GM18907 (cell line): Measurements from ENCODE around the gene ZCWPW2.

Source experiments
- ATAC-seq: cut with Tn5 transposase; IDR thresholded peaks from one replicate; pipeline ENCODE4 v1.9.1; 2021; ENCODE audit warnings: mild to moderate bottlenecking, moderate library complexity; ENCODE audit not compliant: unreplicated experiment

Gene ZCWPW2

DNA sequence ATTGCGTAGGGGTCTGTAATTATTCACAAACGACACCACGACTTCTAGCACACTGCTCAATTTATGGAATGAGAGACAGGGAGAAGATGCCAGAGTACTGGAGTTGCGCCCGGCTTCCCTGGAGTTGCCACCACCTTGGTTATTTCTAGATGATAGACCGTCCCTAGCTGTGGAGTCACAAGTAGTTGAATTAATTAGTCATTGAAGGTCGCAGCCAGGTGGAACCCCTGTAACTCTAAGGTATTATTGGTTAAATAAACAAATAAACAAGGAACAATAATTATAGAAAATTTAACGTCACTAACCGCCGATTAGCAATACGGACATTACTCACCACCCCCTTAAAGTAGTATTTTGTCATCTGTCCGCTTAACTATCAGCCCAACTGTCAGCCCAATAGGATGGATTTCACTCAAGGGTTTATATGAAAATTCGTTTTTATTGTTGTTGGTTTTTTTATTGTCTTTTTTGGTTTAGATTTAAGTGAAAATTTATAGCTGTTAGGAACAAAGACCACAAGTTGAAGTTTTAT, 1.0 kb downstream of the ZCWPW2 start:
- ATAC-seq, result no peak

DNA sequence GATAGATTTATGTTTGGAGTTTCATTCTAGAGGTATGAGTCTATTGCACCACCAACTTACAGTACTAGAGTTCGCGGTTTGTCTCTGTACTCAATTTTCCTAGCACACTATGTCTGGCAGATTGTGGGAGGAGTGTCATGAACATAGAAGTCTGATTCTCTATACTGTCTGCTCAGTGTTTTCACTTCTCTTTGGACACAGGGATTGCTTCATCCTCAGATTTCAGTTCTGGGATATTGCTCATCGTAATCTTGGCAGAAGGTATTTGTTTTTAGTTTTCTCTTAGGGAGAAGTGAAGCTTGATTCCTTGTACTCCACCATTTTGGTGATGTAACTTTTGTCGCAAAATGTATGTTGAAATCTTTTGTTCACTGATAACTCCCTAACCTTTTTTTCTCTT, 27.9 kb downstream of the ZCWPW2 start:
- no peak for ATAC-seq

DNA sequence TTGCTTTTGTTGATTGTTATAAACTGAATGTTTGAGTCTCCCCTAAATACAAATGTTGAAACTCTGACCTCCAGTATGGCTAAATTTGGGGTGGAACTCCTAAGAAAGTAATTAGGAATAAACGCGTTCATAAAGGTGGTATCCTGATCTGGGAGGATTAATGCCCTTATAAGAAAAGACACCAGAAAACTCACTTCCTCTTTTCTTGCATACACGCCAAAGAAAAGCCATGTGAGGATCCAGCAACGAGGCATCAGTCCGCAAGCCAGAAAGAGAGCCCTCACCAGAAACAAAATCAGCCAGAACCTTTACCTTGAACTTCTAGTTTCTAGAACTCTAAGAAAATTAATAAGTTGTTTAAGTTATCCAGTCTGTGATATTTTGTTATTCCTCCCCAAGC, 37.5 kb downstream of the ZCWPW2 start:
- ATAC-seq, result no peak

DNA sequence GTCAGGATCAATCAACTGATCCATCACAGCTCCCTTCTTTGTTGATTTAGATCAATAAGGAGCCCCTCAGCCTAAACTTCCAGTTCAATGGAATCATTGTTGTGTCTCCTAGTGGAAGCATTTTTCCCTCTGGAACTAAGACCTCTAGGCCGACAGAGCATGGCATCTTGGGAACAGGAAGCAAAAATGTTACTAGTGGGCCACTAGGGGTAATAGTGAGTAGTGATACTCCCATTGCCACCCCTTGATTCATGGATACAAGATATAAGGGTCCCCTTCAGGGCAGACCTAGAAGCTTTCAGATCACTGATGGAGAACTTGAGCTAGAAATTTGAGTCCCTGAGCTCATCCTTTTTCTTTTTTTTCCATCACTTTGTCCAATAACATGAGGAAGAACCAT, 40.5 kb downstream of the ZCWPW2 start:
- ATAC-seq, result no peak

DNA sequence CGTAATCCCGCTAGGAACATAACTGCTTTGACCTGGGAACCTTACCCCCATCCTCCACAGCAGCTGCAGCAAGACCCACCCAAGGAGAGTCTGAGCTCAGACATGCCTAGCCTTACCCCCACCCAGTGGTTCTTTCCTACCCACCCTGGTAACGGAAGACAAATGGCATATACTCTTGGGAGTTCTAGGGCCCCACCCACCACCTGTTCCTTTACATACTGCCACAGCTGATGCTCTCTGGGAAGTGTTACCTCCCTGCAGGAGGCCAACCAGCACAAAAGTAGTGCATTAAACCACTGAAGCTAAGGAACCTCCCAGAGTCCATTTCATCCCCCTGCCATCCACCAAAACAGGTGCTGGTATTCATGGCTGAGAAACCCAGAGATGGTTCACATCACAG, 50.7 kb downstream of the ZCWPW2 start:
- ATAC-seq, result no peak

DNA sequence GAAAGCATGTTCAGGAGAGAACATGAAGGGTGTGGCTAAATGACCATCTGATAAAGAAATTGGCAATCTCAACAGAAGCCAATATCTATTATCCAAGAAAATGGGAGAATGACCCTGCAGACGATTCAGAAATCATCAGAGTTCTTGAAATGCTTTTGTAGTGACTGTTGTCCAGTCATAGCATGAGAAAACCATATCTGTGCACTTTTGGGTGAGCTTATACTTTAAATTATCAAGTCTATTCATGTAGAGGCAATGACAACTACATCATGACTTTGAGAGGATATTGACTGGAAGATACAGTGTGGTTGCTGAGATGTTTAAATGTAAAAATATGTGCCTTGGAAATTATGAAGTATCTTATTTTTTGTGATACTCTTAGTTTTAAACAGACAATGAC, 57.7 kb downstream of the ZCWPW2 start:
- ATAC-seq, result no peak

DNA sequence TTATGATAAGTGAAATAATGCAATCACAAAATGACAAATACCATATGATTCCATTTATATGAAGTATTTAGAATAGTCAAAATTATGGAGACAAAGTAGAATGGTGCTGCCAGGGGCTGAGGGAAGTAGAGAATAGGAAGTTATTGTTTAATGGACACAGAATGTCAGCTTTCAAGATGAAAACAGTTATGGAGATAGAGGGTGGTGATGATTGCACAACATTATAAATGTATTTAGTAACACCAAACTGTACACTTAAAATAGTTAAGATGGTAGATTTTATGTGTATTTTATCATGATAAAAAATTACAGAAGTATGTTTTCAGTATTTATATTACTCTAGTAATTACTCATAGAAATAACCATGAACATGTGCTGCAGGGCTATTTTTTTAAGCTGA, 100.9 kb downstream of the ZCWPW2 start:
- no peak for ATAC-seq

DNA sequence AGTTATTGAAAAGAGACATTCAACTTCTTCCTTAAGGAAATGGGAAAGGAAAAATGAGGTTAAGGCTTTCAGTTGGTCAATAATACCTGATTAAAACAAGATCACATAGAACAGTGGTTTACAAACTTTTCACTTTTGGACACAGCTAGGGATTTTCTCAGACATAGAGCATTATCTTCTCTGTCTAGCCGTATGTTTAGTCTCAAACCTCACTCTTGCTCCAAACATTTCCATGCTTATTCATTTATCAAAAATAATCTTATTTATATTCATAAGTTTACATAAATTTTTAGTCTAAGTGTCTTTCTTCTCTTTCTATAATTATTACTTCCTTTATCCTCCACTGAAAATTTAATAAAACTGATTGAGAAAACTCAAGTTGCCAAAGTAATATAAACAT, 114.3 kb downstream of the ZCWPW2 start:
- no peak for ATAC-seq

DNA sequence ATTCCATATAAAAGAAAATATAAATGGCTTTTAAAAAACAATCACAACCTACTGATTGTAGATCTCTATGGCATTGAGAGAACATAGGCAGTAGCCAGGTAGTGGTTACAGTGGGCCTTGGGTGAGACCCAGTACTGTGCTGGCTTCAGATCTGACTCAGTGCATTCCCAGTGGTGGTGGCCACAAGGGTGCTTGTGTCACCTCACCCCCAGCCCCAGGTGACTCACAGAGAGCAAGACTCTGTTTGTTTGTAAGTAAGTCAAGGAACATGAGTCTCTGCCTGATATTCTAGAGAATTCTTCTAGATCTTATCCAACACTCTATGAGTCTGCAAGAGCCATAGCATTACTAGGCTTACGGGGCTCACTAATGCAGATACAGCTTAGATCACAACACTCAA, 118.9 kb downstream of the ZCWPW2 start:
- ATAC-seq, result no peak

DNA sequence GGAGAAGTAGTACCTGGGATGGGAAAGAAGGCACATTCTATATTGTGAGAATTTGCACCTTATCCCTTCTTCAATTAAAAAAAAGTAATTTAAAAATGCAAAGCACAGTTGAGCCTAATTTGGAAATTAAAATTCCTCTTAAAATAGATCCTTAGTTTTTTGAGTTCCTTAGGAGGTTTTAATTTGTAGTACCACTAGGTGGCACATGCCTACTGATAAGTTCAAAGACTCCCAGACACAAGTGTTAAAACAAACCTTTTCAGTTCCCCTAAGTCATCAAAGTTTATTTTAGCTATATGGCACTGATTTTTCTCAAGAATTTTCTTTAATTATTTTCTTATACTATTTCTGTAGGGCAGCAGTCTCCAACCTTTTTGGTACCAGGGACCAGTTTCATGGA, 127.7 kb downstream of the ZCWPW2 start:
- ATAC-seq, result peak; percentile 85

DNA sequence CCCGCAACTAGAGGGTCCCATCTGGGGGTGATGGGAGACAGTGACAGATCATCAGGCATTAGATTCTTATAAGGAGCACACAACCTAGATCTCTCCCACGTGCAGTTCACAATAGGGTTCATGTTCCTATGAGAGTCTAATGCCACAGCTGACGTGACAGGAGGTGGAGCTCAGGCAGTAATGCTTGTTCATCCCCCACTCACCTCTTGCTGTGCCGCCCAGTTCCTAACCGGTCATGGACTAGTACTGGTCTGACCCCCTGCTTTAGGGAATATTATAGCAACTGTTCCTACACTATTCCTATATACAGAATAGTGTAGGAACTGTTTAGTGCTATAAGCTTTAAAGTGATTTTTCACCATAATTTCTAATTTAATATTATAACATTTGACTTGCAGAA, 128.2 kb downstream of the ZCWPW2 start:
- ATAC-seq, result no peak

DNA sequence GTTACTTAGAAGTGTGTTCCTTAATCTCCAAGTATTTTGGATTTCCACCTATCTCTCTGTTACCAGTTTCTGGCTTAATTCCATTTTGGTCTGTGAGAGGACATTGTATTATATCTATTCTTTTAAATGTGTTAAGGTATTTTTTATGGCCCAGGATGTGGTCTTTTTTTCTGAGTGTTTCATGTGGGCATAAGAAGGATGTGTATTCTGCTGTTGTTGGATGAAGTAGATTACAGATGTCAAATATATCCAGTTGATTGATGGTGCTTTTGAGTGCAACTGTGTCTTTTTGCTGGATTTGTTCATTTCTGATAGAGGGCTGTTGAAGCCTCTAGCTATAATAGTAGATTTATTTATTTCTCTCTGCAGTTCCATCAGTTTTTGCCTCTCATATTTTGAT, 136.6 kb downstream of the ZCWPW2 start:
- no peak for ATAC-seq

DNA sequence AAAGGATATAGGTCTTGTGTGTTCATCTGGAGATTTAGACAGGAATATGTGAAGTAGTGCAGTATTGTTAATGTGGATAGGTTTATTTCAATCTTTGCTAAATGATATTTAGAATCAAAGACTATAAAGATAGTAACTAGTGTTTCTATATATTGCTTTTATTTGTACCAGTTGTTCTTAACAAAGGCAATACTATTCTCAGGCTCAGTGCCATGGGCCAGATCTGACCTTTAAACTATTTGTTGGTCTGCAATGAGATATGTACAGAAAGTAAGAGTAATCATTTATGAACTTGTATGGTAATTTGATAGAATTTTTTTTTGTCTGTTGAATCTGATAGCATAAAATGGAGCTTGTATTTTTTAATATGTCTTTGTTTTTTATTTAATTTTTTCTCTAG, 146.8 kb downstream of the ZCWPW2 start:
- ATAC-seq, result no peak

DNA sequence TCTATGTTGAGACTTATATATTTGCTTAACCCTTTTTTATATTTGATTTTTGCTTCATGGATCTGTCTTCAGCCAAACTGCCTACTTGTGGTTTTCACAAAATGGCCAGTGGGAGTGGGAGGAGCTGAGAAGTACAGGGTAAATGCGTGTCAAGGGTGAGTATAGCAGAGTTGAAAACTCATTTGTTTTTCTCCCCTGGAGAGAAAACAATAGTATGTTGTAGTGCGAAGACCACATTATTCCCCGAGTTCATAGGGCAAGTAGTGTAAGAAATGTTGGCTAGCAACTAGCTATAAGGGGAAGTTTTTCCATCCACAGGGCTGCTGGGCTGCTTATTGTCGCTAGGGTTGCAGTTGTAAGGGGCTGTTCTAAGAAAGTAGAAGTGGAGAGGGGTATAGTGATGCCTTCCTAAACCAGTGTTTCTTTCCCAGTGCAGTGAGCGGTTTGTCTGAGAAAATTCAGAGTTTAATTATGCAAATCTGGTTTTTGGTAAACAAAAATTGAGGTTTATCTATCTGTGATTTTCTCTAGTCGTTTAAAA, 153.9 kb downstream of the ZCWPW2 start:
- ATAC-seq, result no peak

DNA sequence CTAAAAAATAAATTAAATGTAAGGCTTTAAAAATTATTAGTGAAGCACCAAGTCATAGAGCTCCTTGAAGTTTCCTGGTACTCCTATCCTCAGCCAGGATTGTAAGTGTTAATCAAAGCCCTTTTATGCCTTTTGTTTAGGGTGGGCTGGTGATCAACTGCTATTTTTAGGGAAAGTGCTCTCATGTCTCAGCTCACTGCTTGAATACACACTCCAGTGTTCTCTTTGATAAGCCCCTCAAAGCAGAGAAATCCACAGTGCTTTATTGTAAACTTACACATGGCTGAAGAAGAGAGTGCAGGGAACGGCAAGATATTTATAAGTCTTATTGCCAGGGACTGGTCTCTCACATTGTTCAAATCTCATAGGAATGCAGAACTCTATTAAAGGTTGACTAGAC, 156.5 kb downstream of the ZCWPW2 start:
- ATAC-seq, result no peak

DNA sequence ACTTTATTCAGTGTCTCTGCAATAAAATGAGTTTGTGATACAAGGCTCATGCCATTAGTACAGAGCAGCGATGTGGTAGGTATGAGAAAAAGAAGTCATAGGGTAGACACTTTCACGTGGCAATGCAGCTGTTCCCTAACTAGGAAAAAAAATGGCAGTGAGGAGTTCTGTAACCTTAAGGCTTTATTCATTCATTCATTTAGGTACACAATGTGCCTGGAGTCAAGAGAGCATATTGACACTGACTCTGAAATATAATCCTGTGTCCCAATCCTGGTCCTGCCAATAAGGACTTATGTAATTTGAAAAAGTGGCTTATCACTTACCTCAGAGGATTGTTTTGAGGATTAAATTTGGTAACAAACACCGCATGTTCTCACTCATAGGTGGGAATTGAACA, 173.1 kb downstream of the ZCWPW2 start:
- ATAC-seq, result no peak

DNA sequence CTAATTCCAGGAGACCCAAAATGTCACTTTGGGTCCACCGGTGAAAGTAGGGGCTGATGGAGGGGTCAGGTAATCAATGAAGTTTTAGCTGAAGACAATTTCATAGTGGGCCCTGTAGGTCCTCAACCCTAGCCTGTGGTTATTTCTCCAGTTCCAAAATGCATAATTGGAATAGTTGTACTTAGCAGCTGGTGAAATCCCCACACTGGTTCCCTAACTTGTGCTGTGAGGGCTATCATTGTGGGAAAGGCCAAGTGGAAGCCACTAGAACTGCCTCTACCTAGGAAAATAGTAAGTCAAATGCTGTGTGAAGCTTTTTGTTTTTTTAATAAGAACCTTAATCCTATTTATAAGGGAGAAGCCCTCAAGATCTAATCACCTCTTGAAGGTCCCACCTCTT, 193.8 kb downstream of the ZCWPW2 start:
- no peak for ATAC-seq

DNA sequence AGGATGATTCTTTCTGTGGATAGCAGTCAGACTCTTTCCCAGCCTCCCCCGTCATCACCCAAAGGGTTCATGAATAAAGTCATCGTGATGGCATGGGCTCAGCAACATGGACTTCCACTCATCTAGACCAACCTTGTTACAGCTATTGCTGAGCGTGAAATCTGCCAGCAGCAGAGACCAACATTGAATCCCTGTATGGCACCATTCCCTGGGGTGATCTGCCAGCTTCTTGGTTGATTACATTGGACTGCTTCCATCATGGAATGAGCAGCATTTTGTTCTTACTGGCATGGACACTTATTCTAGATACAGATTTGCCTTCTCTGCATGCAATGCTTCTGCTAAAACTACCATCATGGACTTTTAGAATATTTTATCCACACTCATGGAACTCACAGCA, 195.7 kb downstream of the ZCWPW2 start:
- ATAC-seq, result no peak

DNA sequence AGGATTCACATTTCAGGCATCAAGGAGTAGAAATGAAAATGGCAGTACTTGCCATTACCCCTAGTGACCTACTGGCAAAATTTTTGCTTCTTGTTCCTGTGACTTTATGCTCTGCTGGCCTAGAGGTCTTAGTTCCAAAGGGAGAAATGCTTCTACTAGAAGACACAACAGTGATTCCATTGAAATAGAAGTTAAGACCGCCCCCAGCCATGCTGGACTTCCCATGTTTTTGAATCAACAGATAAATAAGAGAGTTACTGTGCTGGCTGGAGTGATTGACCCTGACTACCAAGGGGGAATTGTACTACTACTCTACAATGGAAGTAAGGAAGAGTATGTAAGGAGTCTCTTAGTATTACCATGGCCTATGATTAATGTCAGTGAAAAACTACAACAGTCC, 196.3 kb downstream of the ZCWPW2 start:
- ATAC-seq, result no peak

DNA sequence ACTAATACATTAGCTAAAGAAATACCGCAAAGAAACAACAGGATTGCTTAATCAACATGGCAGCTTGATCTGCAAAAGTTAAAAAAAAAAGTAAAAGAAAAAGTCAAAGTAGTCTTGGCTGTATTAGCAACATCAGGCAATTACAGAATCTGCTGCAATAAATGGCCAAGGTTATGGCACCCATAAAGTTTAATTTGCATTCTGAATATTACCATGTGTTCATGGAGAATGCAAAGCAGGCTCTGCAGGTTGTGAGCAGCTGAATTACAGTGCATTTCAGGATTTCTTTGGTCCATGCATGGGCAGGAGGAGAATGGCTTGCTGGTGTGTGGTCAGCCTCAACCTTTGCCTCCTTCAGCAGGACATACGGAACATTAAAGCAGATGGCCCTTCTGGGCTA, 199.2 kb downstream of the ZCWPW2 start:
- no peak for ATAC-seq

DNA sequence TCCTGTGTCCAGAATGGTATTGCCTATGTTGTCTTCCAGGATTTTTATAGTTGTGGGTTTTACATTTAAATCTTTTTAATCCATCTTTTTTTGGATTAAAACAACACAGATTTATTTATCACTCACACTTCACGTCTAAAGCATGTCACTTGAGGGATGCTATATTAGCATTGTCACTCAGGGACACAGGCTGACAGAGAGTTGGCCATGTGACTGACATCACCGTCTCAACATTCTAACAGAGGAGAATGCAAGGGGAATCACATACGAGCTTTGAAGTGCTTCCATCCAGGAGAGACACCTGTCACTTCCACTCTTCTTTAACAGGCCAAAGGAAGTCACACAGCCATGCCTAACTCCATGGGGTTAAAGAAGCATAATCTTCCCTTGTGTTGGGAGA, 204.7 kb downstream of the ZCWPW2 start:
- ATAC-seq, result no peak

DNA sequence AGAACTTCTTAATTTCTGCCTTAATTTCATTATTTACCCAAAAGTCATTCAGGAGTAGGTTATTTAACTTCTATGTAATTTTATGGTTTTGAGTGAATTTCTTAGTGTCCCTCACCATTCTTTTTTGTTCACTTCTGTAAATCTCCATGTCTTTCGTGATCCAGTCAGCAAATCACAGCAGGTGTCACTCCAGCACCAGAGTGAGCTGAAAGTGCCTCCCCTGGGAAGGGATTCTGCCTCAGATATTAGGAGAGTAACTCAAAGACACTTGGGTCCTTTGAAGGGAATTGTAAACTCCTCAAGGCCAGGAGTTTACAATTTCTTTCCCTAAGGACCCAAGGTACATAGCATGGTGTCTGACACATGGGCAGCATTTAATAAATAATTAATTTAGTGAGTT, 207.7 kb downstream of the ZCWPW2 start:
- ATAC-seq, result no peak

DNA sequence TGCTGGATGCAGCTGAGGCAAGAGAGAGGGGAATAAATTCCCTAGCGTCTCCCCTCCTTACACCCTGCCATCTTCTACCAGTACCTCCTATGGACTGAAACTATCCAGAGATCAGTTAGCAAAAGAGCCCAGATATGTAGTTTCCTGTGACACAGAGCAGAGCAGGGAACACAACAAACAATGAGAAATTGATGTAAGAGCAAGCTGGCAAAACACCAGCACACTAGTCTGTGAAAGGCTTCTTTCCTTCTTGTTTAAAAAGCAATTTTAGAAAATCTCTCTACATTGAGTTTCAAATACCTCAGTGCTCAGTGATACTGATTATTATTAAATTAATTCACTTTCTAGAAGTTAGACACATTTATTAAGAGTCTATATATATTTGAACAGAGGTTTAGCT, 215.7 kb downstream of the ZCWPW2 start:
- ATAC-seq, result no peak

DNA sequence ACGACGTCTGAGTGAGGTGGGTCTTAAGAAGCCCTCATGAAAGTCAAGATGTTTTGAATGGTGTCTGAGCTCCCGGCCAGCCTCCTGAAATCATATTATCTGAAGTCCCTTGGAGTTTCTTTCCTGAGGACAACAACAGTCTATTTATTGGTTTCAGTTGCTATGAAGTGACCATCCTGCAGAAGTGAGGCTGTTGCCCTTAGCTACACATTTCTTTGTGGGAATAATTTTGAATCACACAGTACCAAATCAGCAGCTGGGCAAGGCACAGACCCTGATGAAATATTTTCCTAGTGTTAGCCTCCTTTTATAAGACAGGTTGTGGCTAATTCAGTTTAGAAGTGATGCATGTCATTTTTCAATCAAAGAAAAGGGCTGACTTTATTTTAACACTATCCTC, 220.8 kb downstream of the ZCWPW2 start:
- no peak for ATAC-seq
